Stimulated activated CD8-positive, alpha-beta memory T cell treated with anti-CD3 and anti-CD28 coated beads, Interleukin-12 subunit alpha, Interleukin-12 subunit beta, amount 100 ng/mL, for 24 hours (primary cell): ENCODE results near the gene WDR17.

Experiments
- DNase-seq: peaks from one replicate; pipeline ENCODE4 v3.0.0-alpha.2; 2020; ENCODE audit errors: extremely low read depth

Gene WDR17

DNA sequence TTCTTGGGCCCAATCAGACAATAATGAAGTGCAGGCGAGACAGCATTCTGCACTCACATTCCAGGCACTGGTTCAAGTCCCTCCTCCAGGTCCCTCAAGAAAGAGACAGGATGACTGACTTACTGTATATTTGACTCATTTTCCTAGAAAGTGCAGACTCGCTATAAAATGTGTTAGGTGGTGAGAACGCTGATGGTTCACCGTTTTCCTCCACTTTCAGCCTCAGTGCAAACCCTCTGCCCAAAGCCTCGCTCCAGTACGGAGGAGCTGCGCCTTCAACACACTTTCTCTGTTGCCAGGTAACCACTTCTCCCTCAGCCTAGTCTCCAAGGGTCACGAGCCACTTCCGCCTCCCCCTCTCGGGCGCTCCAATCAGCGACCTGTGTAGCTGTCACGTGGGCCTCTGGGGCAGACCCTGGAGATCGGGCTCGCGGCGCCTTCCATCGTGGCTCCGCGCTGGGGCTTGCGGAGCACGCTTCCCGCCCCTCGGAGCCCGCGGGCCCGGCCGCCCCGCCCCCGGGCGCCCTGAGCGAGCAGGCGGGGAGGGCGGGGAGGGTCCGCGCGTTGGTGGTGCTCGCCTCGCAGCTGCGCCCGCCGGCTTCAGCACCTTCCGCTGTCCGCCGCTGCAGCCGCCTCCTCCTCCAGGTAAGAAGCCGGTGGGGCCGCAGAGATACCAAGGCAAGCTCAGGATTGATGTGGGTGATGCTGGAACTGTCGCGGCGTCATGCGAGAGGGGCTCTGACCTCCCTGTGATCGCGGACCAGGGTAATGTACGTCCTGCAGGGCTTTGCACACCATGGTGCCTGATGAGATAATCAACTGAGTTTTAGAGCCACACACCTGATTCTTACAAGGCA is at the start of gene WDR17:
Gene WDR17, plus strand, starts transcription at position 407 of the 857 bp plus-strand sequence. CDS start 45,740 bp downstream, outside the sequence.
- DNase-seq = peak; percentile 48

DNA sequence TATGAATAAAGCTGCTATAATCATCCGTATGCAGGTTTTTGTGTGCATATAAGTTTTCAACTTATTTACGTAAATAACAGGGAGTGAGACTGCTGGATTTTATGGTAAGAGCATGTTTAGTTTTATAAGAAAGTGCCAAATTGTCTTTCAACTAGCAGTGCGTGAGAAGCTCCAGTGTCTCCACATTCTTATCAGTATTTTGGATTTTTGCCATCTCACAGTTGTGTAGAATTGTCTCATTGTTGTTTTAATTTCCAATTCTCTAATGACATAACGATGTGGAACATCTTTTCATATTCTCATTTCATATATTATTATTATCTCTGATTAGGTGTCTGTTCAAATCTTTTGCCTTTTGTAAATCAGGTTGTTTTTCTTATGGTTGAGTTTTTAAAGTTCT is 49.0 kb upstream of the WDR17 start:
- no peak for DNase-seq

DNA sequence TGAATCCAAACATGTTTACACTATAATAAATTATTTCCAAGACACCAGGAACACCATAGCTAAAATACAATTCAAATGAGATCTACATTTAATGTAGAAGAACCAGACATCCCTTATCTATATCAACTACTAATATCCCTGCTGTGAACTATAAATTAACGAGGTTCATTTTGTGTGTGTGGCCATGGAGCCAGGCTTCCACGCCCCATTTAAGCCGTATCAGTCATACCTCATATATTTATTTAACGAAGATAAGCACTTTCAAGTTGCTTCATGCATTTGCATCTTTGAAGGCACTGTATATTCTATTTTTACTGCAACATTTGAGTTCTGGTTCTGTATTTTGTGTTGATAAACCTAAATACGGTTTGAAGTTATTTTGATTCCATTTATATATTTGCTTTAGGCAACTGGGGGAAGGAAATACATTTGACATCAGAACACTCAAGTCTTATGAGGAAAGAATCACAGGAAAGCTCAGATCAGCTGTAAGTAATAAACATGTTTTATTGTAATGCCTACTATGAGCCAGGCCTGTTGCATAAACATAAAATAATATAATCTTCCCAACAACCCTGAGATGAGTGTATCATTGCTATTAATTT is 45.1 kb upstream of the WDR17 start:
- no peak for DNase-seq

DNA sequence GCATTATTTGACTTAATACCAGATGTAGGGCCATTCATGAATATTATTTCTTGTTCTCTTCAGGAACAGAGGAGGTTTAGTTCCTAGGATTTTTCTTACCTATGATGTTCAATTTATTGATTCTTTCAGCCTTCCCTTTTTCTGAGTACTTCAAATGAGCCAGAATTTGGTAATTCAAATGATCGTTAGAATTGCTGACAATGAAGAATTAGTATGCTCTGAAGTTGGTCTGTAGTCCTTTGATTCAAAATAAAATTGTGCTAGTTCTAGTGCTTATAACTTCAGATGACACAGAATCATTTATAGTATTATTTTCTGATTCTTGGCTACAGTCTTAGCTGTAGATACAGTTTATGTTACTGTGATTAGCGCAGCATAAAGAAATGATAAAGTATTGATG is 35.2 kb upstream of the WDR17 start:
- no peak for DNase-seq

DNA sequence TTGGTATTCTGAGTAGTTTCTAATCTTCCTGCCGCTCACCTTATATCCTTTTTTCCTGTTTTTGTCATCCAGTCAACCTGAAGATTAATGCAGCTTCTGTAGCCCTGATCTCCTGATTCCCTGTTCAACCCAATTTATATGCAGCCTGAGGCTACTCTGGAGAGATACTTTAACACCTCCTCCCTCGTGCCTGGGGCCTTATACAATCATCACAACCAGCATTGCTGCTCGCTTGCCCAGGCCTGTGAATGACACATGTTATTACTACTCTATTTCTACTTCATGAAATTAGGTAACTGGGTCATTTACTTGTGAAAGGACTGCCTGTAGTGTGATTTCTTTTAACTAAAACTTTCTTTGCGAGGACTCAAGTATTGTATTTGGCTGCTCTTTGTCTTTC is 33.7 kb upstream of the WDR17 start:
- DNase-seq = no peak

DNA sequence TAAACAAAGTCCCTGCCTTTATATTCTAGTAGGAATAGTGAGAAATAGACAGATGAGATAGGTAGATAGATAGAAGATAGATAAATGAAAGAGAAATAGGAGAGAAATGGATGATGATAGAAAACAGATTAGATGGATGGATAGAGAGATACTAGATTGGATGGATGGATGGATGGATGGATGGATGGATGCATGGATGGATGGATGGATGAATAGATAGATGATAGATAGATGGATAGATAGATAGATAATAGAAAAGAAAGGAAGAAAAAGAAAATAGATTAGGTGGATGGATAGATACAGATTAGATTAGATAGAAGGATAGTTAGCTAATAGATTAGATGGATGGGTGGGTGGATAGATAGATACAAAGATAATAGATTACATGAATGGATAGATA is 33.2 kb upstream of the WDR17 start:
- DNase-seq = no peak

DNA sequence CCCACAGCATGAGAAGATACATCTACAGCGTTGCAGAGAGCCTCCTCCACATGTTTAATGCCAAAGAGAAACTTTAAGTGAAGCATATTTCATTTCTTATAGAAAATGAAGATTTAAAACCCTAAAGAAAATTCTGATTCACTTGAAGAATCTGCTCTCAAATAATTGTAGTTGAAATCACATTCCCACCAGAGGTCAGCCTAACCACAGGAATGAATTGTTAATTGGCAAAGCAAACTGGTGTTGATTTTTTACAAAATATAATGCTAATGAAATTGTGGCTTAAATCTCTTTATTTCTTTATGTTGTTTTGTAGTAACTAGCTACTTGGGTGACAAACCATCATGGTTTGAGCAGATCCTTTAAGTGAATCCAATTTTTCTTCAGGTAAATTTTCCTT is 31.1 kb upstream of the WDR17 start:
- DNase-seq = no peak

DNA sequence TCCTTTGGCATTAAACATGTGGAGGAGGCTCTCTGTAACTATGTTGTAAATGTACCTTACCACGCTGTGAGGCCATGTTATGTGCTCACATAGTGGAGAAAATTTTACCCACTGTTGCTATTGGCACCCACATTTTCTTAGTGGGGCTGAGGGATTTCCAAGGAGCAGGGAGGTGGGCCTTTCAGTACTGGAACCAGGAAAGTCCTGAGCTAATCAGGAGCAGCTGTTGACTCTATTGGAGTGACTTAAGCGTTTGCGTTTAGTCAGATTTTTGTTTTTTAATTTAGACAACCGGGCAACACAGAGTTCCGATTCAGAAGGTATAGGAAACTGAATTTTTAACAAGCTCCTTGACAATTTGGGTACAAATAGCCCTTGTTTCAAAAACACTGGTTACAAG is 30.7 kb upstream of the WDR17 start:
- no peak for DNase-seq

DNA sequence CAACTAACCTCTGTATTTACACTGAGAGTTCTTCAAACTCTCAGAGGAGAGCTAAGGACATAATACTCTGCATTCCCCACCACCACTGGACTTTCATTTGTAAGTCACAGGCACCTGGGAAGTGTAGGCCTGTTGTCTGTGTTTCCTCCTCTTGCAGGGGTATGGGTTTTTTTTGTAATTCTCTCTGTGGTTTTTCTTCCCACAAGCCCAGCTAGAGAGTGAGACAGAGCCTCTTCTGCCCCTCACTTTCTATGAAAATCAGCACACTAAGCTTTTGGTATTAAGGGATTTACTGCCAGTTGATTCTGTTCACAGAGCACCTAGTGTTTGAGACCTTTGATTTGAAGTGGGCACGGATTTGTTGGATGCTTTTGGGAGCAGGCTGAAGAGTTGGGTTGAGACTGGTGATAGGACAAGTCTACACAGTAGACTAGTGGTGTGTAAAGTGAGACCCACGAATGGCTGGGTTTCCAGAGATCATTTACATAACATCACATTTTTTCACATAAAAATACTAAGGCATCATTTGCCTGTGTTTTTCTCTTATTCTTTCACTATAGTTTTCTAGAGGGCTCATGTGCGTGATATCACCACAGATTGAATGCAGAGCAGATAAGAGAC is 28.9 kb upstream of the WDR17 start:
- no peak for DNase-seq

DNA sequence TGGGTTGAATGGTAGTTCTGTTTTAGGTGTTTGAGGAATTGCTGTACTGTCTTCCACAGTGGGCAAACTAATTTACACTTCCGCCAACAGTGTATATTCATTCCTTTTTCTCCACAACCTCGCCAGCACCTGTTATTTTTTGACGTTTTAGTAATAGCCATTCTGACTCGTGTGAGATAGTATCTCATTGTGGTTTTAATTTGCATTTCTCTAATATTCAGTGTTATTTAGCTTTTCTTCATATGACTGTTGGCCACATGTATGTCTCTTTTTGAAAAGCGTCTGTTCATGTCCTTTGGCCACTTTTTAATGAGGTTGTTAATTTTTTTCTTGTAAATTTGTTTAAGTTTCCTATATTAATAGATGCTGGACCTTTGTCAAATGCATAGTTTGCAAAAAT is 26.9 kb upstream of the WDR17 start:
- no peak for DNase-seq

DNA sequence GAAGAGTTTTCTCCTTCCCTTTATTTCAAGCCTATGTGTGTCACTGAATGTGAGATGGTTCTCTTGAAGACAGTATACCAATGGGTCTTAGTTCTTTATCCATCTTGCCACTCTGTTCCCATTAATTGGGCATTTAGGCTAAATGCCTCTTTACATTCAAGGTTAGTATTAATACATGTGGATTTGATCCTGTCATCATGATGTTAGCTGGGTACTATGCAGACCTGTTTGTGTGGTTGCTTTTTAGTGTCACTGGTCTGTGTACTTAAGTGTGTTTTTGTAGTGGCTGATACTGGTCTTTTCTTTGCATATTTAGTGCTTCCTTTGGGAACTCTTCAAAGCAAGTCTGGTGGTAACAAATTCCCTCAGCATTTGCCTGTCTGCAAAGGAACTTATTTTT is 23.4 kb upstream of the WDR17 start:
- no peak for DNase-seq

DNA sequence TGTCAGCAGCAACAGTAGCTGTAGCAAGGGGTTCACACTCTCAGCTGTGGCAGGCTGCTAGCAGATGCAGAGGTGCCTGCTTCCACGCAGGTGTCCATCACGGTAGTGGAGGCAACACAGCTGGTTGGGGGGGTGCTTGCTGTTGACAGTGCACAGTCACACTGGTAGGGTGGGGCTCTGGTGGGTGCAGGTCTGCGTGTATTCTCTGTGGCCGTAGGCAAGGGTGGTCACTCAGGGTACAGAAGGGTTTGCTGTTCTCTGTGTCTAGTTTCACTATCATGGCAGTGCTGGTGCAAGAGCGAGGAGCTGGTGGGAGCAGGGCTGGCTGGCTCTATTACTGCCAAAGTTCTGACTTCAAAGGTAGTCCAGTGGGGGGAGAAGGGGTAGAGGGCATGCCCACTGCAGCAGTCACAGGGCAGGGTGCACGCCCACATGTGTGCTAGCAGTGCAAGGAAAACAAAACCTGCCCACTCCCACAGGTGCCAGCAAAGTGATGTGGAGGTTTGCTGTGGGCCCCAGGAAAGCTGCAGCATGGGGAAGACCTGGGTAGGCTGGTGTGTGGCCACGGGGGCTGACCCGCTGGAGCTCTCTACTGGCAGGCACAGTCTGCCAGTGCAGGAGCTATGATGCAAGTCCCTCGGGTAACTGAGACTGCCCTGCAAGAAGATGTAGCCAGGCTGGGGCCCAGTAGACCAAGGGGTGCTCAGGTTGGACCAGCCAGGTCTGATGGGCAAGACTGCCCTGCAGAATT is 21.6 kb upstream of the WDR17 start:
- no peak for DNase-seq

DNA sequence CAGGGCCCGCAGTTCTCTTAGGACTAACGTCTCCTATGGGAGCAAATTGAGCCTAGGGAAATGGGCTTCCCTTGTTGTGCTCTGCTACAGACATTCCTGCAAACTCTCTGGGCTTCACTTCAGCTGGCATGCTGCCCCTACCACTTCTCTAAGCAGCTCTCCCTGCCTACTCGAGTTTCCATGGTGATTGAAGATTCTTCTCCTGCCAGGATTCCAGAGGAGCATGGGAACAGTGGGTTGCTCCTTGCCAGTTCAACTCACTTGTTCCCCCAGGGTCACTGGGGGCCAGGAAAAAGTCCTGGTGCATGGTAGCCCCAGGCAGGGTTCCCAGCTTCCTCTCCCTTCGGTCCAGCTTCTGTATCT is 21.1 kb upstream of the WDR17 start:
- no peak for DNase-seq

DNA sequence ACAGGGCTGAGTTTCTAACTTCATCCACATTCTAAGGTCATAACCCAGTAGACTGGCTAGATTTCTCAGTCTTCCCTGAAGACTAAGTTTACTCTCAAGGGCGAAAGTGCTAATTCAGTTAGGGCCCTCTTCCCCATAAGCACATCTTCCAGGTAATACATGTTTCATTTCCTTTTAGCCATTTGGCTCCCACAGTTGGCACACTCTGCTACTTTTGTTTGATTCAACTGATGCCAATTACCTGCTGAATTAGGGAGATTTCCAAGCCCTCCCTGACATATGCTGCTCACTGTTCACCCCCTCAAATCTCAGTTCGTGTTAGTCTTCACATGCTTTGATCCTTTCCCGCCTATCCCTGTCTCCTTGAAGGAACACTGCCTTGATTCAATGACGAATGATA is 17.0 kb upstream of the WDR17 start:
- no peak for DNase-seq

DNA sequence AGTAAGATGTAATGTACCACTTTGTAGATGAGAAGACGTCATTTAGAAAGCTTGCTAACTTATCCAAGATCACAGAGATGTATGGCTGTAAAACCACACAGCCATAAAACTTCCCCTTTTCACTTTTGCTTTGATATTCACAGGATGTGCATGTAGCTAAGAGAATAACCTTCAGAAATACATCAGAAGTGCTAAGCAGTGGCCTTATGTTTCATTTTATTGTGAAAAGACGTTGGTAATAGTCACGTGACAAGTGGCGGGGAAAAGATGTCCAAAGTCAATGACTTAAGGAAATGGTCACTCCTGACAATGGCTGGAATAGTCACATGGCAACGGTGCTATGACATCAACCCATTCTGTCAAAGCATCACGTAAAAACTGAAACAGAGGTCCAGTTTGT is 12.9 kb upstream of the WDR17 start:
- DNase-seq = no peak

DNA sequence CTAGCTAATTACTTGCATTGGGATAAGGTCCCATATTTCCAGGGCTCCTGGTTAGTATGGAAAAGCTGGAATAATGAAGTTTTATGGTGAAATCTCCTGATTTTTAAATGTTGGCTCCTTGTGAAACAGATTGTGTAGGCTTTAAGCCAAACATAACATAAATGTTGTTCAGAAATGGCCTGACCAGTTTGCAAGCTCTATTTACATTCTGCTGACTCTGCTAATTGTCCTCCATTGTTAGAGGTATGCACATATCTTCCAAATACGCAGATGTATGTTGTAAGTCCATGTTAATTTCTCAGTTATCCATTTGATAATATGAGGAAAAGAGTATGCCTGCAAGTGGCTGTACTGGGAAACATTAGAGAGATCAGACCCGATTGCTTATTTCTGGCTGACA is 11.9 kb upstream of the WDR17 start:
- DNase-seq = no peak

DNA sequence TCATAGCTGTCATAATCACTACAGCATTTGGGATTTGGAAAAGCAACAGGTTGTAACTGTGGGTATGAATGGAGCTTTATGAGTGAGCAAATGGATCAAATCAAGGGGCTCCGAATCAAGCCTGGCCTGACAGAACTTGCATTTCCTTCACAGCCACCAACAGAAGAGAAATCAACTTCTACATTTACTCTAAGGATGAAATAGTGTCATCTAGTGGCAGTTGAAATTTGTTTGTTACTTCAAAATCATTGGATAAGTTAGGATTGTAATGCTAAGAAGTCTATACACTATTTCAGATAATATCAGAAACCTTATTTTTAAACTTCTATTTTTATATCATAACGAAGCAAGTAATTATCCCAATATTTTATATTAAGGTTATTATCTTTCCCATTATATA is 10.7 kb upstream of the WDR17 start:
- DNase-seq = no peak

DNA sequence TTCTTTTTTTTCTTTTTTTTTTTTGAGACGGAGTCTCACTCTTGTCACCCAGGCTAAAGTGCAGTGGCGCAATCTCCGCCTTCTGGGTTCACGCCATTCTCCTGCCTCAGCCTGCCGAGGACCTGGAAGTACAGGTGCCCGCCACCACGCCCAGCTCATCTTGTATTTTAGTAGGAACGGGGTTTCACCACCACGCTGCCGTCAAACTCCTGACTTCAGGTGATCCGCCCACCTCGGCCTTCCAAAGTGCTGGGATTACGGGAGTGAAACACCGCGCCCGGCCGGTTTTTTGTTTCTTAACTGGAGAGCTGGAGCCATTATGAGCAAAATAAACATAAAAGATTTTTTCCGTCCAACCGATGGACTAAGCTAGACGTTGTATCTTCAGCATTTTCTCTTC is 1.9 kb upstream of the WDR17 start:
- no peak for DNase-seq

DNA sequence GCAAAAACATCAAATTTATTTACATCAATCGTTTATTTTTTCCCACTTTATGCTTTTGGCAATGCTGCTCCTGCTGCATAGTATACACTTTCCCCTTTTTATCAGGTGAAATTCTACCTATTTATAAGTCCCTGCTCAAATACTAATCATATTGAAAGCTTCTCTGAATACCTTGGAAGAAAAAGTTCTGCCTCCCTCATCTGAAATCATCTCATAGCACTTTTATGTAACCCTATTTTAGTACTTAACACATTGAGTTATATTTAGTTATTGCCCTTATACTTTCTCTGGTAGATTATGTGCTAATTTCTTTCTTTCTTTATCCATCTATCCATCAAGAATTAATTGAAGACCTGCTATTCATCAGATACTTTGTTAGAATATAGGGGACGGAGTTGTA is 1.1 kb upstream of the WDR17 start:
- no peak for DNase-seq

DNA sequence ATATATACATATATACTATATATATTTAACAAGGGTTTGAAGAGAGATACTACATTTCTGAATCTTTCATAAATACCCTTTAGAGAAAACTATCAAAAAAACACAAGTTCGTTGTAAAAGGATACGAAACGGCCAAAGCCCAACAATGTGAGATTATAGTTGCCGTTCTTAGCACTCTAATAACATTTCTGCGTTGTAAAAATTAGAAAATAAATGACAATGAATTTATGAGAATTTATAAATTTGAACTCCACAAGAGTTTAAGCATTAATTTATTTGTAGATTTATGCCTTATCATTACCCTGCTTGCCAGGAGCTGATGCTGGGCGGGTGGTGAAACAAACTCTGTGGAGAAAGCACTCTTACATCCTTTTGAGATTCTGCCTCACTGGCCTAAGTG is 1.1 kb downstream of the WDR17 start:
- DNase-seq = no peak

DNA sequence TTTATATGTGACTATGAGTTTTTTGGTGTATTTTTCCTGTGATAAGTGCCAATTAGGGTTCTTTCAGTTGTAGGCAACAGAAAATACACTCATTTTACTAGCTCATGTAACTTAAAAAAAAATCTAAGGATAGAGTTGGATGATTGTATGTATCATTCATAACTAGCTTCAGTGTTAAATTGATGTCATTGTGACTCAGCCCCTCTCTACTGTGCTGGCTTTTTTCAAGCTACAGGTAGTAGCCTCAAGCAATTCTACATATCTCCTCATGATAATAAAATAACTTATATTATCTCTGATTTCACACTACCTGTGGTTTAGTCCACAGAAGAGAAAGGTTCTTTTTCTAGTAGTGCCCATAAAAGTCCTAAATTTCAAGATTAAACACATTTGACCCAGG is 11.9 kb downstream of the WDR17 start:
- DNase-seq = no peak

DNA sequence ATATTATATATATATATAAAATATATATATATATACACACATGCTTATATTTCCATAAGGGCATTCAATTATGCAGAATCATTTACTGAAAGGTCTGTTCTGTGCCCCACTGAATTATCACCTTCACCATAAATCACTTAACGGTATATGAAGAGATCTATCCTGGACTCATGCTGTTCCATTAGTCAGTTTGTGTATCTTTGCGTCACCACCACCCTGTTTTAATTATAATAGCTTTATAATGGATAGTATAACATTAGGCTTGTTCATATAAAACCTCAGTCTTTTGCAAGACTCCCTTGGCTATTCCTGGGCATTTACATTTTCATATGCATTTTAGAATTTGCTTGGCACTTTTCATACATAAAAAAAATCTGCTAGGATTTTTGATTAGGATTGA is 19.1 kb downstream of the WDR17 start:
- DNase-seq = no peak

DNA sequence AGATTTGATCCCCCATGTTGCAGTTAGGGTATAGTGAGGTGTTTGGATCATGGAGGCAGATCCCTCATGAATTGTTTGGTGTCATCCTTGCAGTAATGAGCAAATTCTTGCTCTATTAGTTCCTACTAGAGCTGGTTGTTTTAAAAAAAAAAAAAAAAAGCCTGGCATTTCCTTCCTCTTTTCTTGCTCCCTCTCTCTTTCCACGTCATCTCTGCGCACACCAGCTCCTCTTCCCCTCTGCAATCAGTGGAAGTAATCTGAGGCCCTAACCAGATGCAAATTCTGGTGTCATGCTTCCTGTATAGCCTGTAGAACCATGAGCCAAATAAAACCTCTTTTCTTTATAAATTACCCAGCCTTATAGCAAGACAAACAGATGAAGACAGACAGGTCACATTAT is 24.5 kb downstream of the WDR17 start:
- DNase-seq = no peak
